Measurements from ENCODE around the gene AFG1L. TPM values are rescaled to one million over a fixed set of nuclear protein-coding genes. Genes with fewer than 3 reads are reported as not detected.
A peak's percentile ranks its signal among the peaks of the same experiment; 100 is the strongest.
"Not testable (repeated sequence)": the region's sequence is repeated elsewhere in the genome, so short reads cannot be mapped to it uniquely, and the experiment has no call there.

Gene AFG1L
- total RNA-seq, 1 donor from 2014 or later: 4.0 TPM

- DNase-seq (ENCODE audit: low read depth): no peak
Observed at GRCh38 chr6:108350528-108350927, 55.7 kb downstream of the AFG1L start.

GRCh38 chr6:108353853-108354252, 59.0 kb downstream of the AFG1L start:
- DNase-seq (ENCODE audit: low read depth): no peak

GRCh38 chr6:108355120-108355519, 60.3 kb downstream of the AFG1L start:
- no peak for DNase-seq (ENCODE audit: low read depth)

- no peak for DNase-seq (ENCODE audit: low read depth)
Observed at GRCh38 chr6:108355890-108356289, 61.0 kb downstream of the AFG1L start.

GRCh38 chr6:108359901-108360882, 65.3 kb downstream of the AFG1L start:
- DNase-seq (ENCODE audit: low read depth): peak; percentile 18

GRCh38 chr6:108360919-108361311, 66.1 kb downstream of the AFG1L start:
- DNase-seq (ENCODE audit: low read depth): no peak

GRCh38 chr6:108361312-108361932, 66.6 kb downstream of the AFG1L start:
- no peak for DNase-seq (ENCODE audit: low read depth)

GRCh38 chr6:108362455-108362854, 67.6 kb downstream of the AFG1L start:
- DNase-seq (ENCODE audit: low read depth): no peak

GRCh38 chr6:108363113-108363512, 68.3 kb downstream of the AFG1L start:
- DNase-seq (ENCODE audit: low read depth): no peak

GRCh38 chr6:108363889-108364313, 69.0 kb downstream of the AFG1L start:
- no peak for DNase-seq (ENCODE audit: low read depth)

GRCh38 chr6:108364470-108364869, 69.6 kb downstream of the AFG1L start:
- no peak for DNase-seq (ENCODE audit: low read depth)

- DNase-seq (ENCODE audit: low read depth): peak; percentile 39
Observed at GRCh38 chr6:108365478-108365877, 70.6 kb downstream of the AFG1L start.

GRCh38 chr6:108366236-108366635, 71.4 kb downstream of the AFG1L start:
- DNase-seq (ENCODE audit: low read depth): no peak

- DNase-seq (ENCODE audit: low read depth): no peak
Observed at GRCh38 chr6:108368431-108369030, 73.7 kb downstream of the AFG1L start.

- no peak for DNase-seq (ENCODE audit: low read depth)
Observed at GRCh38 chr6:108380876-108381275, 86.0 kb downstream of the AFG1L start.

GRCh38 chr6:108383981-108384380, 89.1 kb downstream of the AFG1L start:
- no peak for DNase-seq (ENCODE audit: low read depth)

GRCh38 chr6:108389190-108389589, 94.3 kb downstream of the AFG1L start:
- DNase-seq (ENCODE audit: low read depth): not testable (repeated sequence)

- DNase-seq (ENCODE audit: low read depth): no peak
Observed at GRCh38 chr6:108395297-108395696, 100.4 kb downstream of the AFG1L start.

- DNase-seq (ENCODE audit: low read depth): no peak
Observed at GRCh38 chr6:108403236-108403635, 108.4 kb downstream of the AFG1L start.

- DNase-seq (ENCODE audit: low read depth): no peak
Observed at GRCh38 chr6:108406943-108407342, 112.1 kb downstream of the AFG1L start.

GRCh38 chr6:108407904-108408827, 113.3 kb downstream of the AFG1L start:
- peak; percentile 32 for DNase-seq (ENCODE audit: low read depth)
